ENCODE results near the gene IFT20. TPM values are rescaled to one million over a fixed set of nuclear protein-coding genes. Genes with fewer than 3 reads are reported as not detected.
"Not testable (repeated sequence)": the region's sequence is repeated elsewhere in the genome, so short reads cannot be mapped to it uniquely, and the experiment has no call there.

The IFT20 gene
- total and polyA plus RNA-seq, 2 donors, result 44.6 to 82.5 TPM

DNA sequence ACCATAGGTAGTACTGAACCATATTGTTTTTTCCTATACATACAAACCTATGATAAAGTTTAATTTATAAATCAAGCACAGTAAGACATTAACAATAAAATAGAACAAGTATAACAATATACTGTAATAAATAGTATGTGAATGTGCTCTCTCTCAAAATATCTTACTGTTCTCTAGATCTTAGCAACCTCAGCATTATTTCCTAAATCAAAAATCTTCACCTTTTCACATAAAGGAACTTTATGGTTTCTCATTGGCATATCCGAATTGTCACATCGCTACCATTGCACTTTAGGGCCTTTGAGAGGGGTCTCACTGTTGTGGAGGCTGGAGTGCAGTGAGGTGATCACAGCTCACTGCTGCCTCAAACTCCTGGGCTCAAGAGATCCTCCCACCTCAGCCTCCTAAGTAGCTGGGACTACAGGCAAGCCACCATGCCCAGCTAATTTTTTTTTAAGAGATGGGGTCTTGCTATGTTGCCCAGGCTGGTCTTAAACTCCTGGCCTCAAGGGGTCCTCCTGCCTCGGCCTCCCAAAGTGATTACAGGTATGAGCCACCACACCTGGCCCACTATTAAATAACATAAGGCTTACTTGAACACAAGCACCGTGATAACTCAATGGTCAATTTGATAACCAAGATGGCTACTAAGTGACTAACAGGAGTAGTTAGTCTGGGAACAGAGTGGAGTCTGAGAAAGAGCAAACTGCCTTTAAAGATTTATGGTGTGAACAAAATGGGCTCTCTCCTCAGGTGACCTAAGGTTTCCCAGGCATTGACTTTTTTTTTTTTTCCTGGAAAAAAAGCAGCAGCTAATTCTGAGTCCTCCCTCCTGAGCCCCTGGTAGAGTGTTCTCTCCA is 19.2 kb downstream of the IFT20 start:
- Histone ChIP-seq H3K4me1 (ENCODE audit: control insufficient read depth in 2 of 2, insufficient read depth in 2 of 2, low read length in 2 of 2) (peaks cover 10 to 21% of the 10 kb centered on the region in 2 donors), H3K27ac (ENCODE audit: low read depth in 1 of 2, low read length in 1 of 2) (no peak overlapping the region), H3K9me3 (ENCODE audit: control insufficient read depth in 2 of 2, insufficient read depth in 1 of 2, low read length in 1 of 2) (no peaks in the 10 kb centered on the region), H3K4me3 (ENCODE audit: low read length in 2 of 2) (no peak overlapping the region), H3K36me3 (ENCODE audit: control insufficient read depth in 2 of 2, insufficient read depth in 2 of 2, low read length in 1 of 2) (no peaks in the 10 kb centered on the region), H3K27me3 (ENCODE audit: control insufficient read depth in 2 of 2, insufficient read depth in 1 of 2, low read length in 1 of 2) (peaks cover 2 to 25% of the 10 kb centered on the region in 2 donors)
- WGBS, result 95% methylated on average over 4 of the region's 4 CpGs
- no peak for DNase-seq (ENCODE audit: low read depth in 6 of 9, low spot score in 9 of 9)

- Histone ChIP-seq H3K9me3 (ENCODE audit: control insufficient read depth in 2 of 2, insufficient read depth in 1 of 2, low read length in 1 of 2) (no peaks in the 10 kb centered on the region), H3K4me1 (ENCODE audit: control insufficient read depth in 2 of 2, insufficient read depth in 2 of 2, low read length in 2 of 2) (peaks cover 2 to 9% of the 10 kb centered on the region in 2 donors), H3K27ac (ENCODE audit: low read depth in 1 of 2, low read length in 1 of 2) (no peak overlapping the region), H3K36me3 (ENCODE audit: control insufficient read depth in 2 of 2, insufficient read depth in 2 of 2, low read length in 1 of 2) (no peaks in the 10 kb centered on the region), H3K4me3 (ENCODE audit: low read length in 2 of 2) (no peak overlapping the region), H3K27me3 (ENCODE audit: control insufficient read depth in 2 of 2, insufficient read depth in 1 of 2, low read length in 1 of 2) (peaks cover 2 to 36% of the 10 kb centered on the region in 2 donors)
- 97% methylated on average over 2 of the region's 2 CpGs for WGBS
- no peak for DNase-seq (ENCODE audit: low read depth in 6 of 9, low spot score in 9 of 9)
Measured at GRCh38 chr17:28313841-28314240, 21.4 kb downstream of the IFT20 start.

DNA sequence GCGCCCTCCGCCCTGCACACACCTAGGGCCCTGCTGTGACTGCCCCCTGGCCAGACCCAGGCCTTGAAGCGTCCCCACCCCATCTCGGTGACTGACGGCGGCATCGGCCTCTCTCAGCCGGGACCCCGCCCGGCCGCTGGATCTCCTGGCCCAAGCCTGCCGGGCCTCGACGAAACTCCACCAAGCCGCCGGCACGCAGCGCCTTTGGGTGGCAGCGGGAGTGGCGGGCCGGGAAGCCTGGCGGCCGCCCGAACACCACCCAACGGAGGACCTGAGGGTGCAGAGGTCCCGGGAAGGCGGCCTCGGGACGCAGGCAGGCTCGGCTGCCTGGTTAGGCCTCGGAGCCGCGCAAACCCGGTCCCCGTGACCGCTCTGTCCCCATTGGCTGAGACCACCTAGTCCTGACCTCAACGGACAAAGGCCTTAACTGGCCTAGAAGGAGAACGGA is 28.3 kb downstream of the IFT20 start:
- 35% methylated on average over 38 of the region's 38 CpGs for WGBS
- H3K4me1 ChIP-seq (ENCODE audit: control insufficient read depth in 2 of 2, insufficient read depth in 2 of 2, low read length in 2 of 2), result no peaks in the 10 kb centered on the region
- H3K27me3 ChIP-seq (ENCODE audit: control insufficient read depth in 2 of 2, insufficient read depth in 1 of 2, low read length in 1 of 2), result peaks cover 18 to 58% of the 10 kb centered on the region in 2 donors
- no peak overlapping the region for H3K27ac ChIP-seq (ENCODE audit: low read depth in 1 of 2, low read length in 1 of 2)
- no peak for DNase-seq (ENCODE audit: low read depth in 6 of 9, low spot score in 9 of 9)
- H3K4me3 ChIP-seq (ENCODE audit: low read length in 2 of 2), result no peak overlapping the region
- H3K9me3 ChIP-seq (ENCODE audit: control insufficient read depth in 2 of 2, insufficient read depth in 1 of 2, low read length in 1 of 2), result no peaks in the 10 kb centered on the region
- no peaks in the 10 kb centered on the region for H3K36me3 ChIP-seq (ENCODE audit: control insufficient read depth in 2 of 2, insufficient read depth in 2 of 2, low read length in 1 of 2)

DNA sequence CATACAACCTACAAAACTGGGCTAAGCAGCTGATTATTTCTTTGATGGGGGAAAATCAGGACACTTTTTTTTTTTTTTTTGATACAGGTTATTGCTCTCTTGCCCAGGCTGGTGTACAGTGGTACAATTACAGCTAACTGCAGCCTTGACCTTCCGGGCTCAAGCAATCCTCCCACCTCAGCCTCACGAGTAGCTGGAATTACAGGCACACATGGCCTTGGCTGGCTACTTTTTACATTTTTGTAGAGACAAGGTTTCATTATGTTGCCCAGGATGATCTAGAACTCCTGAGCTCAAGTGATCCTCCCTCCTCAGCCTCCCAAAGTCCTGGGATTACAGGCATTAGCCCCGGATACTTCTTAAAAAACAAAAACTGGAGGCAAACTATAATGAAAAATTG is 36.8 kb downstream of the IFT20 start:
- WGBS, result 96% methylated on average over 3 of the region's 3 CpGs

DNA sequence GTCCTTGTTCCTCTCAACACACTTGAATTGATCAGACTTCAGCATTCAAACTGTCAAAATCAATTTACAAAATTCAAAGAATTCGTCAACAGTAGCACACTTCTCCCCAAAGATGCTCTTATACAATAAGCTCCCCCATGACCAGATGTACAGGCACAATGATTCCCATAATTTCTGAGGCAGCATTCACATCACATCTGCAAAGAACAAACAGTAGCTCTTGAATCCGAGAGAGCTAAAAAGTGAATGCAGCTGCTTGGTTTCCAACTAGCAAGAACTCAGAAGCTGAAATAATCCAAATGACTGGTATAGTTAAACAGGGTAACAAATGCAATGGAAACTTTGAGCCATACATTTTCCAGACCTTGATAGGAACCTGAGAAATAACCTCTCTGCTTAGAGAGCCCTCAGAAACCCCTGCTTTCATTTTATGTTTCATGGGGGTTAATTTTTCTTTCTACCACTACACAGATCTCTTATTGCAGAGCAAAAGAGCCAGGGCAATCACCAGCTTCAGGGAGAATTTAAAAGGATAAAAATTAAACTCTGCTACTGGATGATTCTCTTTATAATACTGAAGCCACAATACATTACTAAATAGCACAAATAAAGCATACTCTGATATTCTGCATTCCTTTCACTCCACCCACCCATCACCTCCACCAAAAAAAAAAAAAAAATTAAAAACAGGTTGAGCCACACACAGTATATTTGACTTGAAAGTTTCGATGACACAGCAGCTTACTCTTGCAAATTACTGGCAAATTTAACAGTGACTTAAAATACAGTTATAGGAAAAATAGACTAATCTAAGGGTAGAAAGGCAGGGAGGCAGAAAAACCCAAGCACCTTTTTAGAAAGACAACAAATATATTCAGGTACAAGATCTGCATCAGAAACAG is 39.3 kb downstream of the IFT20 start:
- Histone ChIP-seq H3K36me3 (ENCODE audit: control insufficient read depth in 2 of 2, insufficient read depth in 2 of 2, low read length in 1 of 2) (no peaks in the 10 kb centered on the region), H3K27me3 (ENCODE audit: control insufficient read depth in 2 of 2, insufficient read depth in 1 of 2, low read length in 1 of 2) (peaks cover 0 to 11% of the 10 kb centered on the region in 2 donors), H3K27ac (ENCODE audit: low read depth in 1 of 2, low read length in 1 of 2) (no peak overlapping the region), H3K9me3 (ENCODE audit: control insufficient read depth in 2 of 2, insufficient read depth in 1 of 2, low read length in 1 of 2) (no peaks in the 10 kb centered on the region), H3K4me1 (ENCODE audit: control insufficient read depth in 2 of 2, insufficient read depth in 2 of 2, low read length in 2 of 2) (no peaks in the 10 kb centered on the region), H3K4me3 (ENCODE audit: low read length in 2 of 2) (no peak overlapping the region)
- no peak for DNase-seq (ENCODE audit: low read depth in 6 of 9, low spot score in 9 of 9)
- 93% methylated on average over 3 of the region's 3 CpGs for WGBS

More for the DNA sequence above, 36.8 kb downstream of the IFT20 start:
- no peak for DNase-seq (ENCODE audit: low read depth in 6 of 9, low spot score in 9 of 9)
- Histone ChIP-seq H3K27ac (ENCODE audit: low read depth in 1 of 2, low read length in 1 of 2) (no peak overlapping the region), H3K4me3 (ENCODE audit: low read length in 2 of 2) (no peak overlapping the region), H3K9me3 (ENCODE audit: control insufficient read depth in 2 of 2, insufficient read depth in 1 of 2, low read length in 1 of 2) (no peaks in the 10 kb centered on the region), H3K36me3 (ENCODE audit: control insufficient read depth in 2 of 2, insufficient read depth in 2 of 2, low read length in 1 of 2) (no peaks in the 10 kb centered on the region), H3K27me3 (ENCODE audit: control insufficient read depth in 2 of 2, insufficient read depth in 1 of 2, low read length in 1 of 2) (peaks cover 0 to 5% of the 10 kb centered on the region in 2 donors), H3K4me1 (ENCODE audit: control insufficient read depth in 2 of 2, insufficient read depth in 2 of 2, low read length in 2 of 2) (no peaks in the 10 kb centered on the region)

DNA sequence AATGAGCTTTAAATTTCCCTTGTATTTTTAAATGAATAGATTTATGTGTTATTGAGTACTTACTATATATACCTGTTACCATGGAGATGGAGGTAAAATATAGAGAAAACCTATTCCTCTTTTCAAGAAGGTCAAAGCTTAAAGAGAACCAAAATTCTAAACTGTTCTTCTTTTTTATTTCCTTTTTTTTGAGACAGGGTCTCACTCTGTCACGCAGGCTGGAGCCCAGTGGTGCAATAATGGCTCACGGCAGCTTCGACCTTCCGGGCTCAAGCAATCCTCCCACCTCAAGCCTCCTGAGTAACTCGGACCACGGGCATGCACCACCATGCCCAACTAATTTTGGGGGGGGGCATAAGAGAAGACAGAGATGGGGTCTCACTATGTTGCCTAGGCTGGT is 41.3 kb downstream of the IFT20 start:
- H3K9me3 ChIP-seq (ENCODE audit: control insufficient read depth in 2 of 2, insufficient read depth in 1 of 2, low read length in 1 of 2), result no peaks in the 10 kb centered on the region
- peaks cover 0 to 13% of the 10 kb centered on the region in 2 donors for H3K27me3 ChIP-seq (ENCODE audit: control insufficient read depth in 2 of 2, insufficient read depth in 1 of 2, low read length in 1 of 2)
- H3K27ac ChIP-seq (ENCODE audit: low read depth in 1 of 2, low read length in 1 of 2), result no peak overlapping the region
- H3K36me3 ChIP-seq (ENCODE audit: control insufficient read depth in 2 of 2, insufficient read depth in 2 of 2, low read length in 1 of 2), result no peaks in the 10 kb centered on the region
- no peaks in the 10 kb centered on the region for H3K4me1 ChIP-seq (ENCODE audit: control insufficient read depth in 2 of 2, insufficient read depth in 2 of 2, low read length in 2 of 2)
- no peak for DNase-seq (ENCODE audit: low read depth in 6 of 9, low spot score in 9 of 9)
- H3K4me3 ChIP-seq (ENCODE audit: low read length in 2 of 2), result no peak overlapping the region
- 89% methylated on average over 6 of the region's 6 CpGs for WGBS

GRCh38 chr17:28292878-28293277 is 42.4 kb downstream of the IFT20 start:
- not testable (repeated sequence) for H3K9me3 ChIP-seq (ENCODE audit: control insufficient read depth in 2 of 2, insufficient read depth in 1 of 2, low read length in 1 of 2); H3K36me3 ChIP-seq (ENCODE audit: control insufficient read depth in 2 of 2, insufficient read depth in 2 of 2, low read length in 1 of 2); H3K4me3 ChIP-seq (ENCODE audit: low read length in 2 of 2); DNase-seq (ENCODE audit: low read depth in 6 of 9, low spot score in 9 of 9); H3K4me1 ChIP-seq (ENCODE audit: control insufficient read depth in 2 of 2, insufficient read depth in 2 of 2, low read length in 2 of 2); H3K27ac ChIP-seq (ENCODE audit: low read depth in 1 of 2, low read length in 1 of 2)
- peaks cover 0 to 10% of the 10 kb centered on the region in 2 donors for H3K27me3 ChIP-seq (ENCODE audit: control insufficient read depth in 2 of 2, insufficient read depth in 1 of 2, low read length in 1 of 2)
- 89% methylated on average over 12 of the region's 12 CpGs for WGBS

DNA sequence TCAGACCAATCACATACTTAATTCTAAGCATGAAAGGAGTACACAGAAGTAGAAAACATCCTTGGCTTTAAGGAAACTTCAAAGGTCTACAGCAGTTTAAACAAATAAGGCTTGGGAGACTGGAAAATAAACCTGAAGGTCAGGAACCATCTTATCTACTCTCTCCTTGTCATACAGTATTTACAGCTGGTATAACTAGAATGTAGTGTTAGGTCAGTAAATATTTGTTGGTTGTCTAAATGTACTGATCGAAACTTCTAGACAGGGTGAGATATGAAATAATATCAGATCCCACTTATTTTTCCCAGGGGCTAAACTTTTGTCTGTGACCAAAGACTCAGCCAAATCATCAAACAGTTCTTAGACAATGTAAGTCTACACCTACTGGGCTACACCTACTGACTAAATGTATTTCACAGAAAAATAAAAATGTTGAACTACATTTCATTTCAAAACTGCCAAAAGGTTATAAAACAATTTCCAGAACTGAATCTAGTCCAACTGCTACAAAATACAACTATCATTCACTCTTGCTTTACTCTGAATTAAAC is 43.4 kb downstream of the IFT20 start:
- DNase-seq (ENCODE audit: low read depth in 6 of 9, low spot score in 9 of 9), result no peak
- Histone ChIP-seq H3K9me3 (ENCODE audit: control insufficient read depth in 2 of 2, insufficient read depth in 1 of 2, low read length in 1 of 2) (no peaks in the 10 kb centered on the region), H3K27ac (ENCODE audit: low read depth in 1 of 2, low read length in 1 of 2) (no peak overlapping the region), H3K4me1 (ENCODE audit: control insufficient read depth in 2 of 2, insufficient read depth in 2 of 2, low read length in 2 of 2) (no peaks in the 10 kb centered on the region), H3K27me3 (ENCODE audit: control insufficient read depth in 2 of 2, insufficient read depth in 1 of 2, low read length in 1 of 2) (peaks cover 0 to 10% of the 10 kb centered on the region in 2 donors), H3K36me3 (ENCODE audit: control insufficient read depth in 2 of 2, insufficient read depth in 2 of 2, low read length in 1 of 2) (no peaks in the 10 kb centered on the region), H3K4me3 (ENCODE audit: low read length in 2 of 2) (no peak overlapping the region)
- WGBS, result 97% methylated on average over 1 of the region's 1 CpG

All from thymus (tissue), 11 donors.